WTC11 (cell line): ENCODE data around the gene PSMD4. TPM values are rescaled to one million over a fixed set of nuclear protein-coding genes. Genes with fewer than 3 reads are reported as not detected.

Experiments
- ATAC-seq: fragments of 200-7000 bp; cut with Tn5 transposase; 2 replicates; pipeline ENCODE4 v1.10.0; 2021; ENCODE audit warnings: mild to moderate bottlenecking, moderate library complexity
- Bru-seq: library from RNA; stranded (reverse); fragments of 400-500 nt; gene quantifications from one replicate; lab custom pipeline; 2021; lab: Mats Ljungman, UMichigan
- CTCF ChIA-PET: fragments of 300-600 bp; sonication (Branson Sonifier 250); formaldehyde crosslinking; loops from one replicate; lab custom pipeline; 2021; ENCODE audit warnings: antibody characterized with exemption; lab: Charles Lee
- POLR2A ChIA-PET: fragments of 350-600 bp; sonication (Branson Sonifier 250); formaldehyde crosslinking; loops from one replicate; lab custom pipeline; 2021; ENCODE audit warnings: antibody characterized with exemption; lab: Charles Lee
- DNase-seq: peaks from one replicate; pipeline ENCODE4 v3.0.0; 2021; ENCODE audit warnings: low spot score
- H3K27ac Mint-ChIP-seq: 2 replicates; pipeline ENCODE4 v1.8.0; 2021; ENCODE audit warnings: mixed read lengths
- H3K27me3 Mint-ChIP-seq: 2 replicates; pipeline ENCODE4 v1.8.0; 2021; ENCODE audit warnings: low read depth, mild to moderate bottlenecking, moderate library complexity, mixed read lengths
- H3K36me3 Mint-ChIP-seq: 2 replicates; pipeline ENCODE4 v1.8.0; 2021; ENCODE audit warnings: mixed read lengths
- H3K4me1 Mint-ChIP-seq: 2 replicates; pipeline ENCODE4 v1.8.0; 2022; ENCODE audit warnings: mixed read lengths
- H3K4me3 Mint-ChIP-seq: 2 replicates; pipeline ENCODE4 v1.8.0; 2021; ENCODE audit warnings: mild to moderate bottlenecking, moderate library complexity, mixed read lengths
- H3K9me3 Mint-ChIP-seq: 2 replicates; pipeline ENCODE4 v1.8.0; 2021; ENCODE audit warnings: mixed read lengths
- ELF4 ChIP-seq: sonication (generic); formaldehyde crosslinking; IDR thresholded peaks from 2 replicates; pipeline ENCODE4 v1.8.1; 2022; ENCODE audit warnings: low read depth, mild to moderate bottlenecking, moderate library complexity, missing genetic modification reagents
- ETV6 ChIP-seq: sonication (generic); formaldehyde crosslinking; IDR thresholded peaks from 2 replicates; pipeline ENCODE4 v1.8.1; 2022; ENCODE audit warnings: mild to moderate bottlenecking, missing genetic modification reagents
- FOXK1 ChIP-seq: sonication (generic); formaldehyde crosslinking; IDR thresholded peaks from 2 replicates; pipeline ENCODE4 v1.8.0; 2022; ENCODE audit warnings: mild to moderate bottlenecking, moderate library complexity, missing genetic modification reagents
- GABPB1 ChIP-seq: sonication (generic); formaldehyde crosslinking; IDR thresholded peaks from 2 replicates; pipeline ENCODE4 v1.8.1; 2023; ENCODE audit warnings: mild to moderate bottlenecking, missing genetic modification reagents
- GTF2I ChIP-seq: fragments of 250-450 bp; sonication (Bioruptor Pico); conservative IDR thresholded peaks from 2 replicates; pipeline ENCODE4 v1.4.0; 2021; ENCODE audit warnings: mild to moderate bottlenecking
- JAZF1 ChIP-seq: fragments of 250-450 bp; sonication (Bioruptor Pico); IDR thresholded peaks from 2 replicates; pipeline ENCODE4 v1.9.0; 2021; ENCODE audit warnings: moderate library complexity, mild to moderate bottlenecking, inconsistent platforms
- NFYB ChIP-seq: sonication (generic); formaldehyde crosslinking; conservative IDR thresholded peaks from 2 replicates; pipeline ENCODE4 v1.8.0; 2022; ENCODE audit warnings: low read depth, missing genetic modification reagents
- OVOL2 ChIP-seq: fragments of 250-450 bp; sonication (Bioruptor Pico); IDR thresholded peaks from 2 replicates; pipeline ENCODE4 v1.9.0; 2021; ENCODE audit warnings: mild to moderate bottlenecking, borderline replicate concordance
- RORB ChIP-seq: fragments of 250-450 bp; sonication (Bioruptor Pico); IDR thresholded peaks from 2 replicates; pipeline ENCODE4 v1.9.0; 2021; ENCODE audit warnings: mild to moderate bottlenecking
- SMAD4 ChIP-seq: sonication (generic); formaldehyde crosslinking; IDR thresholded peaks from 2 replicates; pipeline ENCODE4 v1.8.0; 2022; ENCODE audit warnings: mild to moderate bottlenecking, missing genetic modification reagents
- SP1 ChIP-seq: sonication (generic); formaldehyde crosslinking; conservative IDR thresholded peaks from 2 replicates; pipeline ENCODE4 v1.8.1; 2022; ENCODE audit warnings: missing genetic modification reagents
- TEAD1 ChIP-seq: sonication (generic); formaldehyde crosslinking; IDR thresholded peaks from 2 replicates; pipeline ENCODE4 v1.8.0; 2022; ENCODE audit warnings: mild to moderate bottlenecking, missing genetic modification reagents
- ZNF219 ChIP-seq: sonication (generic); formaldehyde crosslinking; IDR thresholded peaks from 2 replicates; pipeline ENCODE4 v1.8.0; 2023; ENCODE audit warnings: missing genetic modification reagents, mild to moderate bottlenecking, borderline replicate concordance
- ZNF396 ChIP-seq: fragments of 250-450 bp; sonication (Bioruptor Pico); IDR thresholded peaks from 2 replicates; pipeline ENCODE4 v1.8.0; 2021; ENCODE audit warnings: mild to moderate bottlenecking, moderate library complexity, borderline replicate concordance
- long read RNA-seq, 3 experiments: library from RNA in 1 of 3; library from capped mRNA in 1 of 3; library from polyadenylated mRNA in 1 of 3; unstranded in 2 of 3; stranded (forward) in 1 of 3; transcript quantifications; one replicate each; pipeline ENCODE4 v2.0.0, GENCODE V29; 2021
- total RNA-seq: library from RNA; stranded (reverse); gene quantifications from 3 replicates; pipeline ENCODE4 v1.2.3, GENCODE V29; 2021
- TF ChIP-seq, protein P1 (sequence below): sonication (generic); formaldehyde crosslinking; IDR thresholded peaks from 2 replicates; pipeline ENCODE4 v1.8.0; 2022; ENCODE audit warnings: mild to moderate bottlenecking, missing genetic modification reagents
- TF ChIP-seq, protein P2 (sequence below): sonication (generic); formaldehyde crosslinking; IDR thresholded peaks from 2 replicates; pipeline ENCODE4 v1.8.0; 2022; ENCODE audit warnings: mild to moderate bottlenecking, missing genetic modification reagents
- TF ChIP-seq, protein P3 (sequence below): sonication (generic); formaldehyde crosslinking; IDR thresholded peaks from 2 replicates; pipeline ENCODE4 v1.8.1; 2023; ENCODE audit warnings: mild to moderate bottlenecking, missing genetic modification reagents, moderate library complexity
- TF ChIP-seq, protein P4 (sequence below): sonication (generic); formaldehyde crosslinking; IDR thresholded peaks from 2 replicates; pipeline ENCODE4 v1.8.1; 2023; ENCODE audit warnings: mild to moderate bottlenecking, missing genetic modification reagents, moderate library complexity
- TF ChIP-seq, protein P5 (sequence below): sonication (generic); formaldehyde crosslinking; IDR thresholded peaks from 2 replicates; pipeline ENCODE4 v1.8.0; 2022; ENCODE audit warnings: mild to moderate bottlenecking, missing genetic modification reagents

PSMD4 gene
- 184 to 202 TPM (median 186 TPM) in 3 replicates for total RNA-seq
- percentile 88 among the genes with signal in this experiment for Bru-seq, nascent RNA
- long read RNA-seq, experiment 1, transcript PSMD4-202 (10 exons, 1,350 nt): major isoform, 678 of 819 reads
- long read RNA-seq, experiment 1, transcript PSMD4-201 (10 exons, 1,333 nt): minor isoform, 45 of 819 reads
- long read RNA-seq, experiment 1, partial matches to known transcripts: 30 of 819 reads
- long read RNA-seq, experiment 1, other reads (novel, unspliced or antisense): 66 of 819 reads
- long read RNA-seq, experiment 2, transcript PSMD4-202 (10 exons, 1,350 nt): major isoform, 69 of 238 reads
- long read RNA-seq, experiment 2, partial matches to known transcripts: 44 of 238 reads
- long read RNA-seq, experiment 2, other reads (novel, unspliced or antisense): 120 of 238 reads
- long read RNA-seq, experiment 3, transcript PSMD4-201 (10 exons, 1,333 nt): minor isoform, 37 of 540 reads
- long read RNA-seq, experiment 3, transcript PSMD4-202 (10 exons, 1,350 nt): major isoform, 406 of 540 reads
- long read RNA-seq, experiment 3, partial matches to known transcripts: 26 of 540 reads
- long read RNA-seq, experiment 3, other reads (novel, unspliced or antisense): 69 of 540 reads

DNA sequence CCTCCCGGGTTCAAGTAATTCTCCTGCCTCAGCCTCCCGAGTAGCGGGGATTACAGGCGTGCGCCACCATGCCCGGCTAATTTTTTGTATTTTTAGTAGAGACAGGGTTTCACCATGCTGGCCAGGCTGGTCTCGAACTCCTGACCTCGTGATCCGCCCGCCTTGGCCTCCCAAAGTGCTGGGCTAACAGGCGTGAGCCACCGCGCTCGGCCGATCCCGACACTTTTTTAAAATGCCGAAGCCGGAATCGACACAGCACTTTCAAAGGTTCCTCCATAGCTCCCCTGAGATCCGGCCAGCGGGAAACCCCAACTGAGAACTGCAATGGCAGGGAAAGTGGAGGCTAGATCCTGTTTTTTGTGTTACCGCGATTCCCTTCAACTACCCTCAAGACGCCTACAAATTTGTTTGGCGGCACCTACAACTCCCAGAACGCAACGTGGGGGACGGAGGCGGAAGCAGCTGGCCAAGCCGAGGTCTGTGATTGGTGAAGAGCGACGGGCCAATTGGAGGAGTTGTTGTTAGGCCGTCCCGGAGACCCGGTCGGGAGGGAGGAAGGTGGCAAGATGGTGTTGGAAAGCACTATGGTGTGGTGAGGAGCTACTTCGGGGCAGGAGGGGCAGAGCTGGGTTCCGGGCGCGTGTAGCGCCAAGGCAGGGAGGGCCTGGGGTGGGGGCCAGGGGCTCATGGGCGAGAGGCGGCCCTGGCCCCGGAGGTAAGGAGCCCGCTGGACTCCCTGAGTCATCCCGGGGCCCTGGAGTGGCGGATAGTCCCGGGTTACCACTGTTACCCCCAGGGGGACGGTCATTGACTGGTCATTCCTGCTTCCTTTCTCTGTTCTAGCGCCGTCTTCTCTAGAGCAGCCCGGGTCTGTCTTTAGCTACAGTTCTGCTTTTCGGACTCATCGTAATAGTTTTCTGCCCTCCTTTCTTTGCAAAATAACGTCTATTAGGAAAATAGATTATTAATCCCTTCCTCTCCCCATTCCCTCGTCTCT is at the start of gene PSMD4:
Gene PSMD4, plus strand, starts transcription at position 518 of the 997 bp plus-strand sequence. Its CDS starts 49 bp downstream, at position 567.
- ATAC-seq (peak; percentile 89), DNase-seq (peak; percentile 92)
- Mint-ChIP-seq H3K4me3 (peak within 1 kb of the TSS; percentile 89), H3K9me3 (no peaks in the 10 kb centered on the region), H3K4me1 (peaks cover 9% of the 10 kb centered on the region), H3K27me3 (no peaks in the 10 kb centered on the region; the same call in 1 of the 2 replicates), H3K27ac (peak within 1 kb of the TSS; percentile 88), H3K36me3 (peaks cover 2% of the 10 kb centered on the region)
- CTCF ChIA-PET: interaction anchor here (0.6 to 1.7 kb wide), 9 partner anchors 14 to 184 kb away, joined by 3 to 6 read pairs (median 4); partner anchors contain the start of genes GABPB2, VPS72 and ZNF687
- POLR2A ChIA-PET: interaction anchor here (0.6 to 1.6 kb wide), 3 partner anchors 23 to 27 kb away, joined by 3 to 9 read pairs (median 4); partner anchors contain the start of gene ZNF687
- TF ChIP-seq OVOL2 (no peak), JAZF1 (no peak), SMAD4 (CRISPR knock-in tag) (no peak), SP1 (CRISPR knock-in tag) (peak; percentile 78), TEAD1 (0 out of 2 replicates have a peak, but pooled peaks have one; percentile 27), RORB (CRISPR knock-in tag) (no peak), ELF4 (CRISPR knock-in tag) (no peak), FOXK1 (CRISPR knock-in tag) (peak; percentile 76; the same call in 1 of the 2 replicates), ZNF219 (CRISPR knock-in tag) (no peak), GABPB1 (CRISPR knock-in tag) (no peak), ZNF396 (CRISPR knock-in tag) (no peak; the same call in 1 of the 2 replicates), GTF2I (CRISPR knock-in tag) (peak; percentile 80), ETV6 (CRISPR knock-in tag) (0 out of 2 replicates have a peak, but pooled peaks have one; percentile 63), NFYB (CRISPR knock-in tag) (peak; percentile 97)
- TF ChIP-seq, protein P1, sequence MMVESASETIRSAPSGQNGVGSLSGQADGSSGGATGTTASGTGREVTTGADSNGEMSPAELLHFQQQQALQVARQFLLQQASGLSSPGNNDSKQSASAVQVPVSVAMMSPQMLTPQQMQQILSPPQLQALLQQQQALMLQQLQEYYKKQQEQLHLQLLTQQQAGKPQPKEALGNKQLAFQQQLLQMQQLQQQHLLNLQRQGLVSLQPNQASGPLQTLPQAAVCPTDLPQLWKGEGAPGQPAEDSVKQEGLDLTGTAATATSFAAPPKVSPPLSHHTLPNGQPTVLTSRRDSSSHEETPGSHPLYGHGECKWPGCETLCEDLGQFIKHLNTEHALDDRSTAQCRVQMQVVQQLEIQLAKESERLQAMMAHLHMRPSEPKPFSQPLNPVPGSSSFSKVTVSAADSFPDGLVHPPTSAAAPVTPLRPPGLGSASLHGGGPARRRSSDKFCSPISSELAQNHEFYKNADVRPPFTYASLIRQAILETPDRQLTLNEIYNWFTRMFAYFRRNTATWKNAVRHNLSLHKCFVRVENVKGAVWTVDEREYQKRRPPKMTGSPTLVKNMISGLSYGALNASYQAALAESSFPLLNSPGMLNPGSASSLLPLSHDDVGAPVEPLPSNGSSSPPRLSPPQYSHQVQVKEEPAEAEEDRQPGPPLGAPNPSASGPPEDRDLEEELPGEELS: 0 out of 2 replicates have a peak, but pooled peaks have one; percentile 21
- TF ChIP-seq, protein P2, sequence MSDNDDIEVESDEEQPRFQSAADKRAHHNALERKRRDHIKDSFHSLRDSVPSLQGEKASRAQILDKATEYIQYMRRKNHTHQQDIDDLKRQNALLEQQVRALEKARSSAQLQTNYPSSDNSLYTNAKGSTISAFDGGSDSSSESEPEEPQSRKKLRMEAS (CRISPR knock-in tag): peak; percentile 46; the same call in 1 of the 2 replicates
- TF ChIP-seq, protein P3, sequence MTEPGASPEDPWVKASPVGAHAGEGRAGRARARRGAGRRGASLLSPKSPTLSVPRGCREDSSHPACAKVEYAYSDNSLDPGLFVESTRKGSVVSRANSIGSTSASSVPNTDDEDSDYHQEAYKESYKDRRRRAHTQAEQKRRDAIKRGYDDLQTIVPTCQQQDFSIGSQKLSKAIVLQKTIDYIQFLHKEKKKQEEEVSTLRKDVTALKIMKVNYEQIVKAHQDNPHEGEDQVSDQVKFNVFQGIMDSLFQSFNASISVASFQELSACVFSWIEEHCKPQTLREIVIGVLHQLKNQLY (CRISPR knock-in tag): no peak
- TF ChIP-seq, protein P4, sequence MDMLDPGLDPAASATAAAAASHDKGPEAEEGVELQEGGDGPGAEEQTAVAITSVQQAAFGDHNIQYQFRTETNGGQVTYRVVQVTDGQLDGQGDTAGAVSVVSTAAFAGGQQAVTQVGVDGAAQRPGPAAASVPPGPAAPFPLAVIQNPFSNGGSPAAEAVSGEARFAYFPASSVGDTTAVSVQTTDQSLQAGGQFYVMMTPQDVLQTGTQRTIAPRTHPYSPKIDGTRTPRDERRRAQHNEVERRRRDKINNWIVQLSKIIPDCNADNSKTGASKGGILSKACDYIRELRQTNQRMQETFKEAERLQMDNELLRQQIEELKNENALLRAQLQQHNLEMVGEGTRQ: peak; percentile 76
- TF ChIP-seq, protein P5, sequence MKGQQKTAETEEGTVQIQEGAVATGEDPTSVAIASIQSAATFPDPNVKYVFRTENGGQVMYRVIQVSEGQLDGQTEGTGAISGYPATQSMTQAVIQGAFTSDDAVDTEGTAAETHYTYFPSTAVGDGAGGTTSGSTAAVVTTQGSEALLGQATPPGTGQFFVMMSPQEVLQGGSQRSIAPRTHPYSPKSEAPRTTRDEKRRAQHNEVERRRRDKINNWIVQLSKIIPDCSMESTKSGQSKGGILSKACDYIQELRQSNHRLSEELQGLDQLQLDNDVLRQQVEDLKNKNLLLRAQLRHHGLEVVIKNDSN (CRISPR knock-in tag): peak; percentile 51; the same call in 1 of the 2 replicates
